GM18870 (cell line): Measurements from ENCODE around the gene TRIM27.
"Not testable (repeated sequence)": the region's sequence is repeated elsewhere in the genome, so short reads cannot be mapped to it uniquely, and the experiment has no call there.

Experiments used
- ATAC-seq: cut with Tn5 transposase; IDR thresholded peaks from one replicate; pipeline ENCODE4 v1.9.1; 2021; ENCODE audit warnings: moderate library complexity; ENCODE audit not compliant: unreplicated experiment

Gene TRIM27

GRCh38 chr6:28923318-28924102, at the start of gene TRIM27:
TSS of gene TRIM27 (minus strand) at chr6:28923985. CDS start at chr6:28923632, 353 bp downstream.
- peak; percentile 64 for ATAC-seq

- not testable (repeated sequence) for ATAC-seq
Measured at GRCh38 chr6:28970056-28970455, 46.3 kb upstream of the TRIM27 start.

- no peak for ATAC-seq
Measured at GRCh38 chr6:28969129-28969528, 45.3 kb upstream of the TRIM27 start.

- ATAC-seq = no peak
Measured at GRCh38 chr6:28968476-28968875, 44.7 kb upstream of the TRIM27 start.

GRCh38 chr6:28965706-28966105, 41.9 kb upstream of the TRIM27 start:
- ATAC-seq = no peak

GRCh38 chr6:28960846-28961500, 37.2 kb upstream of the TRIM27 start:
- no peak for ATAC-seq

- ATAC-seq = not testable (repeated sequence)
Measured at GRCh38 chr6:28958561-28959243, 34.9 kb upstream of the TRIM27 start.

- ATAC-seq = not testable (repeated sequence)
Measured at GRCh38 chr6:28957795-28958314, 34.1 kb upstream of the TRIM27 start.

- no peak for ATAC-seq
Measured at GRCh38 chr6:28956331-28956730, 32.5 kb upstream of the TRIM27 start.

- no peak for ATAC-seq
Measured at GRCh38 chr6:28953585-28954258, 29.9 kb upstream of the TRIM27 start.

GRCh38 chr6:28953039-28953584, 29.3 kb upstream of the TRIM27 start:
- no peak for ATAC-seq

- ATAC-seq = not testable (repeated sequence)
Measured at GRCh38 chr6:28949656-28950195, 25.9 kb upstream of the TRIM27 start.

- no peak for ATAC-seq
Measured at GRCh38 chr6:28948782-28949486, 25.1 kb upstream of the TRIM27 start.

GRCh38 chr6:28947831-28948270, 24.1 kb upstream of the TRIM27 start:
- no peak for ATAC-seq

GRCh38 chr6:28947067-28947765, 23.4 kb upstream of the TRIM27 start:
- ATAC-seq = no peak

- no peak for ATAC-seq
Measured at GRCh38 chr6:28945349-28945748, 21.6 kb upstream of the TRIM27 start.

- ATAC-seq = no peak
Measured at GRCh38 chr6:28944412-28944865, 20.7 kb upstream of the TRIM27 start.

- no peak for ATAC-seq
Measured at GRCh38 chr6:28943557-28944411, 20.0 kb upstream of the TRIM27 start.
